KMS-11 (cell line): Measurements from ENCODE around the gene FOXJ2.
"Not testable (repeated sequence)": the region's sequence is repeated elsewhere in the genome, so short reads cannot be mapped to it uniquely, and the experiment has no call there.

Experiments
- H2AFZ ChIP-seq: fragments of 200-600 bp; sonication (generic); 2 replicates; pipeline ENCODE4 v1.6.1; 2016; ENCODE audit warnings: antibody characterized with exemption, mixed run types, low read depth
- H3K27ac ChIP-seq: fragments of 200-600 bp; sonication (generic); 2 replicates; pipeline ENCODE4 v1.6.1; 2016; ENCODE audit warnings: mild to moderate bottlenecking, mixed run types
- H3K27me3 ChIP-seq: fragments of 200-600 bp; sonication (generic); 2 replicates; pipeline ENCODE4 v1.6.1; 2017; ENCODE audit warnings: mild to moderate bottlenecking, low read depth, mixed run types, moderate library complexity; ENCODE audit not compliant: insufficient read depth
- H3K36me3 ChIP-seq: fragments of 200-600 bp; sonication (generic); 2 replicates; pipeline ENCODE4 v1.6.1; 2017; ENCODE audit warnings: mild to moderate bottlenecking, mixed run types; ENCODE audit not compliant: insufficient read depth
- H3K4me1 ChIP-seq: fragments of 200-600 bp; sonication (generic); 2 replicates; pipeline ENCODE4 v1.6.1; 2016; ENCODE audit warnings: mild to moderate bottlenecking, low read depth, mixed run types; ENCODE audit not compliant: poor library complexity, severe bottlenecking
- H3K4me2 ChIP-seq: fragments of 200-600 bp; sonication (generic); 2 replicates; pipeline ENCODE4 v1.7.0; 2016; ENCODE audit warnings: mild to moderate bottlenecking, mixed run types
- H3K4me3 ChIP-seq: fragments of 200-600 bp; sonication (generic); IDR thresholded peaks from 2 replicates; pipeline ENCODE4 v1.6.1; 2017; ENCODE audit warnings: low read depth, low read length, mixed read lengths; ENCODE audit not compliant: insufficient read depth
- H3K79me2 ChIP-seq: fragments of 200-600 bp; sonication (generic); 2 replicates; pipeline ENCODE4 v1.6.1; 2016; ENCODE audit warnings: low read depth, mixed run types; ENCODE audit not compliant: insufficient read depth
- H3K9ac ChIP-seq: fragments of 200-600 bp; sonication (generic); 2 replicates; pipeline ENCODE4 v1.6.1; 2016; ENCODE audit warnings: mild to moderate bottlenecking, mixed run types
- H4K20me1 ChIP-seq: fragments of 200-600 bp; sonication (generic); 2 replicates; pipeline ENCODE4 v1.6.1; 2016; ENCODE audit warnings: mild to moderate bottlenecking, mixed run types; ENCODE audit not compliant: insufficient read depth
- CTCF ChIP-seq: fragments of 200-600 bp; sonication (generic); conservative IDR thresholded peaks from 2 replicates; pipeline ENCODE4 v1.6.1; 2017; ENCODE audit warnings: low read depth, mild to moderate bottlenecking, antibody characterized with exemption, low read length, moderate library complexity, mixed read lengths

The FOXJ2 gene

GRCh38 chr12:8030189-8030588 is 2.3 kb upstream of the FOXJ2 start:
- H3K79me2 ChIP-seq = no peaks in the 10 kb centered on the region
- no peak overlapping the region for H3K4me2 ChIP-seq
- H3K27ac ChIP-seq = no peak overlapping the region
- TF ChIP-seq CTCF = no peak
- H3K9ac ChIP-seq = no peak overlapping the region
- peaks cover 32% of the 10 kb centered on the region for H3K4me1 ChIP-seq
- H4K20me1 ChIP-seq = no peaks in the 10 kb centered on the region
- no peak overlapping the region for H2AFZ ChIP-seq
- no peaks in the 10 kb centered on the region for H3K27me3 ChIP-seq
- H3K4me3 ChIP-seq = no peak overlapping the region
- no peaks in the 10 kb centered on the region for H3K36me3 ChIP-seq

DNA sequence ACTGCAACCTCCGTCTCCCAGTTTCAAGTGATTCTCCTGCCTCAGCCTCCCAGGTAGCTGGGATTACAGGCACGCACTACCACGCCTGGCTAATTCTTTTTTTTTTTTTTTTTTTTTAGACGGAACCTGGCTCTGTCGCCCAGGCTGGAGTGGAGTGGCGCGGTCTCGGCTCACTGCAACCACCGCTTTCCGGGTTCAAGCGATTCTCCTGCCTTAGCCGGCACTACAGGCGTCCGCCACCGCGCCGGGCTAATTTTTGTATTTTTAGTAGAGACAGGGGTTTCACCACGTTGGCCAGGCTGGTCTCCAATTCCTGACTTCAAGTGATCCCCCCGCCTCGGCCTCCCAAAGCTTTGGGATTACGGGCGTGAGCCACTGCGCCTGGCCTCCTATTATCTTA is 1.5 kb upstream of the FOXJ2 start:
- not testable (repeated sequence) for H3K27ac ChIP-seq, H3K79me2 ChIP-seq, H4K20me1 ChIP-seq, H3K36me3 ChIP-seq, H3K4me3 ChIP-seq, H3K27me3 ChIP-seq, H2AFZ ChIP-seq, H3K9ac ChIP-seq
- H3K4me1 ChIP-seq = peaks cover 34% of the 10 kb centered on the region
- peak overlapping the region; percentile 93; the same call in 1 of the 2 replicates for H3K4me2 ChIP-seq

- H3K9ac ChIP-seq = peak overlapping the region; percentile 86; the same call in 1 of the 2 replicates
- H3K79me2 ChIP-seq = no peaks in the 10 kb centered on the region
- peaks cover 33% of the 10 kb centered on the region for H3K4me1 ChIP-seq
- H2AFZ ChIP-seq = peak overlapping the region; percentile 89
- no peak overlapping the region for H3K4me3 ChIP-seq
- TF ChIP-seq CTCF = no peak
- peak overlapping the region; percentile 93 for H3K4me2 ChIP-seq
- no peaks in the 10 kb centered on the region for H3K27me3 ChIP-seq
- no peaks in the 10 kb centered on the region for H4K20me1 ChIP-seq
- peak overlapping the region; percentile 28 for H3K27ac ChIP-seq
- H3K36me3 ChIP-seq = no peaks in the 10 kb centered on the region
Observed at GRCh38 chr12:8031872-8032241, 659 bp upstream of the FOXJ2 start.

- no peaks in the 10 kb centered on the region for H3K79me2 ChIP-seq
- peak overlapping the region; percentile 91 for H3K4me2 ChIP-seq
- TF ChIP-seq CTCF = no peak
- no peaks in the 10 kb centered on the region for H3K27me3 ChIP-seq
- H3K36me3 ChIP-seq = no peaks in the 10 kb centered on the region
- H2AFZ ChIP-seq = peak overlapping the region; percentile 92
- peak overlapping the region; percentile 44; the same call in 1 of the 2 replicates for H3K27ac ChIP-seq
- H3K4me3 ChIP-seq = peak overlapping the region; percentile 41
- H4K20me1 ChIP-seq = no peaks in the 10 kb centered on the region
- peaks cover 28% of the 10 kb centered on the region for H3K4me1 ChIP-seq
- peak overlapping the region; percentile 86 for H3K9ac ChIP-seq
Observed at GRCh38 chr12:8033153-8034044, 883 bp downstream of the FOXJ2 start.

GRCh38 chr12:8034802-8035201 is 2.3 kb downstream of the FOXJ2 start:
- no peak for TF ChIP-seq CTCF
- Histone ChIP-seq H3K4me3 (no peak overlapping the region), H3K27me3 (no peaks in the 10 kb centered on the region), H3K36me3 (no peaks in the 10 kb centered on the region), H3K9ac (no peak overlapping the region), H3K4me2 (0 out of 2 replicates have a peak overlapping the region, but pooled peaks have one; percentile 91), H3K79me2 (no peaks in the 10 kb centered on the region), H2AFZ (no peak overlapping the region), H4K20me1 (no peaks in the 10 kb centered on the region), H3K27ac (no peak overlapping the region), H3K4me1 (peaks cover 28% of the 10 kb centered on the region)
